Measurements from ENCODE around the gene SPECC1.
A peak's percentile ranks its signal among the peaks of the same experiment; 100 is the strongest.
"Not testable (repeated sequence)": the region's sequence is repeated elsewhere in the genome, so short reads cannot be mapped to it uniquely, and the experiment has no call there.

SPECC1 gene

DNA sequence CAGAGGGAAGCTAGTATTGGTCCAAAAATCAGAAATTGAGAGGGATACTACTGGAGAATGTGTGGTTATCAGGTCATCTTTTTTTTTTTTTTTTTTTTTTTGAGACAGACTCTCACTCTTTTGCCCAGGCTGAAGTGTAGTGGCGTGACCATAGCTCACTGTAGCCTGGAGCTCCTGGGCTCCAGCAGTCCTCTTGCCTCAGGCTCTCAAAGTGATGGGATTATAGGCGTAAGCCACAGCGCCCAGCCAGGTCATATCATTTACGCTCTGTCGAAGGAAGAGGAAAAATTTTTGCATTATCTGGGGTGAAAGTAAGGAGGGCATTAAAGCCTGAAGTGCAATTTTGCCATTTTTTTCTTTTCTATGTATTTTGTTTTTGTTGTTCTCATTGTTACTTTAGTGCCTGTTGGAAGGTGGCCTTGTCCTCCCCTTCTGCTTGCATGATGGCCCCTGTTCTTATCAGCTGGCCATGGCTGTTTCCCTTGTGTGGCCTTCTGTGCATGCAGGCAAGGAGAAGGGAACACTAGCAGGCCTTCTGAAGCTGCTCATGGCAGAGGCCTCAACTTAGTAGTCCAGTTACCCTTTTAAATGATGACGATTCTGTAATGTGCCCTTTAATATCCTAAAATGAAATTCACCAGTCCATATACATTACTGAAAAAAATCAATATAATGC lies 118.3 kb downstream of the SPECC1 start:
- DNase-seq (ENCODE audit: low spot score), result no peak

GRCh38 chr17:20128036-20128667 lies 119.0 kb downstream of the SPECC1 start:
- DNase-seq (ENCODE audit: low spot score), result peak; percentile 51

DNA sequence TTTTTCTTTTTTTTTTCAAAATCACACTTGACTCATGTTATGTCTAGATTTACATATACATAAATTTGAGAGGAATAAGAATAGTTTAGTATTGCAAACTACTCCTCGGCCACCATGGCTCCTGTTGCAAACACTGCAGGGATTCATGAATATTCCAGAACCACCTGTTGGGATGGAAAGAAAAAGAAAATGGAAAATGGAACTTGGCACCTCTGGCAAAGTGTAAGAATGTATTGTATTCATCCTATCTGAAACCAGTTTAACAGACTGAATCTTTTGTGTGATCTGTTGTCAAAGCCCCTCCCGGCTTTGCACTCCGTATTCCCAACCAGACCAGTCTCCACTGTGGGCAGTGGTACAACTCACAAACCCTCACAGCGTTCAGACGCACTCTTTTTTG lies 124.4 kb downstream of the SPECC1 start:
- DNase-seq (ENCODE audit: low spot score), result no peak

GRCh38 chr17:20141198-20141972 lies 132.2 kb downstream of the SPECC1 start:
- DNase-seq (ENCODE audit: low spot score), result no peak

- DNase-seq (ENCODE audit: low spot score), result no peak
Observed at GRCh38 chr17:20142268-20142667, 133.1 kb downstream of the SPECC1 start.

DNA sequence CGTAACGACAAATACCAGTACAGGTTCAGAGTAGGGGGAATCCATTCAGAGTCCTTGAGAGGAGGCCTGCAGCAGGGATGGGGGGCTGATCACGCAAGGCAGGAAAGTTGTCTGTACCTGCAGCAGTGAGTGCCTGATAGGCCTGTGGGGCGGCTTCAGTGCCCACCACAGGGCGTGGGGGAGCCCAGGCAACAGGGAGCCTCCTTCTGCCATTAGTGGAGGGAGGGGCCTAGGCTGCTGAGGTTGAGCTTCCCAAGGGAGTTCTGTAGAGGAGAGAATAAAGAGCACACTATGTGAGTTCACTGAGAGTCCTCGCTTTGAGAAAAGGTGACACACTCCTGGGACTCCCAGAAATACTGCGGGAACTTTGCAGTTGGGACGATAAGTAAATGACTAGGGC lies 134.6 kb downstream of the SPECC1 start:
- no peak for DNase-seq (ENCODE audit: low spot score)

GRCh38 chr17:20145567-20145966 lies 136.4 kb downstream of the SPECC1 start:
- DNase-seq (ENCODE audit: low spot score), result no peak

- no peak for DNase-seq (ENCODE audit: low spot score)
Observed at GRCh38 chr17:20149251-20149650, 140.1 kb downstream of the SPECC1 start.

DNA sequence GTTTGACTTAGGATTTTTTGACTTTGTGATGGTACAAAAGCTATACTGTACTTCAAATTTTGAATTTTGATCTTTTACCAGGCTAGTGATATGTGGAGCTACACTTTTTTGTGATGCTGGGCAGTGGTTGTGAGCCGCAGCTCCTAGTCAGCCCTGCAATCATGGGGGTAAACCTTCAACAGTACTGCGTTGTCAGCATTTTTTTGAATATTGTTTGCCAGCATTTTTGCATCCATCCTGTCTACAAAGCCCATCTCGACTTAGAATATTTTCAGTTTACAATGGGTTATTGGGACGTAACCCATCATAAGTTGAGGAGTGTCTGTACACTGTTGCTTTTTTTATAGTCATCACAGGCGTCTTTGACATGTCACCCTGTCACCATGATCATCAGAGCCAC lies 142.0 kb downstream of the SPECC1 start:
- DNase-seq (ENCODE audit: low spot score), result no peak

- no peak for DNase-seq (ENCODE audit: low spot score)
Observed at GRCh38 chr17:20153231-20153630, 144.1 kb downstream of the SPECC1 start.

DNA sequence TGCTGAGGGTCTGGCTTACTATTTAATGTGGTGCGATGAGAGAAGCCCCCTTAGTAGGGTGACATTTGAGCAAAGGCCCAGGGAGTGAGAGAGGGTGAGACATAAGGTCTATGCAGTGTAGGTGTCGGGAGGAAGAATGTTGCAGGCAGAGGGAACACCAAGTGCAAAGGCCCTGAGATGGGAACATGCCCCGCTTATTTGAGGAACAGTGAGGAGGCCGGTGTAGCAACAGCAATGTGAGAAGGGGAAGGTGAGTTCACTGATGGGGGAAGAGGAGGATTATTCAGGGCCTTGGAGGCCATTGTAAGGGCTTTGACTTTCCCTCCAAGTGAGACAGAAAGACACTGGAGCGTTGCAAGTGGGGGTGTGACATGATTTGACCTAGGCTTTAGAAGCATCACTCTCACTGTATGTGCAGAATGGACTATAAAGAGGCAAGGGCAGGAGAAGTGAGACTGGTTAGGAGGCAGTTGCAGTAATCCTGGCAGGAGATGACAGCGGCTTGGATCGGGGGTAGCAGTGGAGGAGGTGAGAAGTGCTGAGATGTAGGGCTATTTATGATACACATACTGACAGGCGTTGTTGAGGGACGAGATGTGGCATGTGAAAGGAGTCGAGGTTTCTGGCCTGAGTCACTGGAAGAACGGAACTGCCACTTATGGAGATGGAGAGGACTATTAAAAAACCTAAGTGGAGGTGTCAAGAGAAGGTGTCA lies 145.3 kb downstream of the SPECC1 start:
- no peak for DNase-seq (ENCODE audit: low spot score)

GRCh38 chr17:20155258-20156195 lies 146.4 kb downstream of the SPECC1 start:
- DNase-seq (ENCODE audit: low spot score), result peak; percentile 98

DNA sequence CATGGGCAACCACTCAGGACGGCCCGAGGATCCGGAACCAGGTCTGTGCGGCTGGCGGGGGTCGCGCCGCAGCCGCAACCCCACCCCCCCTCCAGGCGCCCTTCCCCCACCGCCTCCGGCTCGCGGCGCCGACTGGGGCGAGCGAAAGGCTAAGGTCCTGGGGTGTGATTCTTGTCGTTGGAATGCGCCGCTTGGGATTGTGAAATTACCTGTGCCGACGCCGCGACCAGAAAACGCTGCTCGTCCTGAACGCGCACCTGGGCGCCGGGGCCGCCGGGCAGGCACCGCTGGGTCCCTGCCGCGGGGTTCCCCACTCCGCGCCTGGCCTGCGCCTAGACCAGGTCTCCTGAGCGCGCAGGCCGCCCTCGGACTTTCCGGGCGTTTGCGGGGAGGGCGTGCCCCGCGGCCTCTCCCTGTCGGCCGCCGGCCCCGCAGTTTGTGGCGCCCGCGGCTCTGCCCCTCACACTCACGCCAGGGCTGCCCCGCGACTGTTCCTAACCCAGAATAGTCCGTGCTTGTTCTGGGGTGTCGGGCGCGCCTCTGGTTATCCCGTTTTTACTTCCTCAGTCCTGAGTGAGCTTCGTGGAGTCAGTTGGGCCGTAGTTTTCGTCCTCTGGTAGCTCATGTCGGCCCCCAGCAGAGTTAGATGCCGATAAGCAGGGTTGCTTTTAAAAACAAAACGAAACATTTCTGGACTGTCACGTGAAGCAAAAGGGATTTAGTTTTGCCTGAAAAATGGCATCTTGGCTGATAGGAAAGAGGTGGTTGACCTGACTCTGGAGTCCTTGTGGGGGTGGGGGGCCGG lies 147.2 kb downstream of the SPECC1 start:
- peak; percentile 18 for DNase-seq (ENCODE audit: low spot score)

DNA sequence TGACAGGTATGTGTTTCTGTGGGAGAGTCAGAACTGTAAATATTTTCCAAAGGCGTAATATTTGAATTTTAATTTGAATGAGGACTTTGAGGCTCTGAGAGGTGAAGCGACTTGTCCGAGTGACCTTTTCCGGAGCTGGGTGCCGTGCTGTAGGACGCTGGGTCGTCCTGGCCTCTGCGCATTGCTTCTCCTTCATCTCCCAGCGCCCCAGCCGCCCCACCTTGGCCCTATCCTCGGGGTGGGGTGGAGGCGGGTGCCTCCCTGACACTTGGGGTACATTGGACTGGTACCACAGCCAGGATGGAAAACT lies 147.8 kb downstream of the SPECC1 start:
- DNase-seq (ENCODE audit: low spot score), result no peak

DNA sequence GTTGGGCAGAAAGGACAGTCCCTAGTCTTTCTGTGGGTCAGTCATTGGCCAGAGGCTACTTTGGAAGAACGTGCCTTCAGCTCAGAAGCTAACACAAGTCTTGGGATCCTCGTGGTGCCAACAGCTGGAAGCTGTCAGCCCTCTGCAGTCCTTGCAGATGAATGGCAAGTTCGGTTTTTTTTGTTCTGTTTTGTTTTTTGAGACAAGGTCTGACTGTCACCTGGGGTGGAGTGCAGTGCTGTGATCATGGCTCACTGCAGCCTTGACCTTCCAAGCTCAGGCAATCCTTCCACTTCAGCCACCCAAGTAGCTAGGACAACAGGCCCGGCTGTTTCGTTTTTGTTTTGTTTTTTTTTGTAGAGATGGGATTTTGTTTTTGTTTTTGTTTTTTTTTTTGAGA lies 149.4 kb downstream of the SPECC1 start:
- DNase-seq (ENCODE audit: low spot score), result no peak

DNA sequence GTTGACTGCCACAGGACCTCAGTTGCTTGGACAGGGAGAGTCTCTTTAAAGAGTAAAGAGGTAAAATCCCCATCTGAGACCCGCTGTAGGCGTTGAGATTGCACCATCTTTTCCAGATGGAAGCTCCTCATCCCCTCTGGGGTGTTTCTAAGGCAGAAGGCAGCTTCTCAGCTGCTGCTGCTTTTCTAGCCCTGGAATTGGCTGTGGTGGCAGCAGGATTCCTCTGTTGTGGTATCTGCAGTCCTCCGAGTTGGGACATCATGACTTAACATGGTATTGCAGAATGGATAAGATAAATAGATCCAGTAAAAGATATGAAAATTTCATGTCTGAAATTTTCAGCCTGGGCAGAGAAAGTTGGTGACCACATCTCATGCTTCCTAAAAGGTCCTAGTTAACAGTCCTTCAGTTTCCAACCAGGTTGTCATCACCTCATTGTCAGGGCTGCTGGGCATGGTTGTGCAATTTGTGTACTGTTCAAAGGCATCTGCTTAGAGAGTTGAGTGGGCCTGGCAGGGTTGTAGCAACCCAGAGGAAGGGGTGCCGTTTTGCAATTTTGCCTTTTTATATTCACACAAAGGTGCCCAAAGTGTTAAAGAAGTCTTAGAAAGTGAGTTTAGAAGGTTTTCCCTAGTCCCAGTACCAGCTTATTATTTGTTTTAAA lies 150.4 kb downstream of the SPECC1 start:
- DNase-seq (ENCODE audit: low spot score), result no peak

GRCh38 chr17:20165516-20165915 lies 156.4 kb downstream of the SPECC1 start:
- not testable (repeated sequence) for DNase-seq (ENCODE audit: low spot score)

DNA sequence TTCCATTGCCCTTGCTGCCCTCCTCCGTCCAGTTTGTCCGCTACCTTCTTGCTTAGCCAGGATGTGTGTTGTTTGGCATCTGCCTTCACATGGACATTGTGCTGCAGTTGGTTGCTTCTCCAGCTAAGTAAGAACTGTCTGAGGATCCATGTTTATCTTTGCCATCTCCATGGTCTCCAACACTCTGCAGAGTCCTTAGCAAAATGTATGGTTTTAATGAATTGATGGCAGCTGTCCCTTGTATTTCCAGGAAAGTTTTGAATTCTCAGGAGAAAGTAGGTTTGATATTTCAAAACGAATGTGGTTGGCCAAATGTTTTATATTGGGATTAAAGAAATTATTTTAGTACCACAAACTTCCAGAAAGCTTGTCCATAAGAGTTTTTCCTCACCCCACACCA lies 160.9 kb downstream of the SPECC1 start:
- no peak for DNase-seq (ENCODE audit: low spot score)

- DNase-seq (ENCODE audit: low spot score), result no peak
Observed at GRCh38 chr17:20171741-20172365, 162.7 kb downstream of the SPECC1 start.

GRCh38 chr17:20172376-20172775 lies 163.2 kb downstream of the SPECC1 start:
- no peak for DNase-seq (ENCODE audit: low spot score)

Data from Ammon's horn (tissue), 1 donor.